ENCODE measurements around the gene RNASEH2A. TPM values are rescaled to one million over a fixed set of nuclear protein-coding genes. Genes with fewer than 3 reads are reported as not detected.
A peak's percentile ranks its signal among the peaks of the same experiment; 100 is the strongest.

Gene RNASEH2A
- total RNA-seq, 1 donor from 2014 or later: 10.5 TPM

DNA sequence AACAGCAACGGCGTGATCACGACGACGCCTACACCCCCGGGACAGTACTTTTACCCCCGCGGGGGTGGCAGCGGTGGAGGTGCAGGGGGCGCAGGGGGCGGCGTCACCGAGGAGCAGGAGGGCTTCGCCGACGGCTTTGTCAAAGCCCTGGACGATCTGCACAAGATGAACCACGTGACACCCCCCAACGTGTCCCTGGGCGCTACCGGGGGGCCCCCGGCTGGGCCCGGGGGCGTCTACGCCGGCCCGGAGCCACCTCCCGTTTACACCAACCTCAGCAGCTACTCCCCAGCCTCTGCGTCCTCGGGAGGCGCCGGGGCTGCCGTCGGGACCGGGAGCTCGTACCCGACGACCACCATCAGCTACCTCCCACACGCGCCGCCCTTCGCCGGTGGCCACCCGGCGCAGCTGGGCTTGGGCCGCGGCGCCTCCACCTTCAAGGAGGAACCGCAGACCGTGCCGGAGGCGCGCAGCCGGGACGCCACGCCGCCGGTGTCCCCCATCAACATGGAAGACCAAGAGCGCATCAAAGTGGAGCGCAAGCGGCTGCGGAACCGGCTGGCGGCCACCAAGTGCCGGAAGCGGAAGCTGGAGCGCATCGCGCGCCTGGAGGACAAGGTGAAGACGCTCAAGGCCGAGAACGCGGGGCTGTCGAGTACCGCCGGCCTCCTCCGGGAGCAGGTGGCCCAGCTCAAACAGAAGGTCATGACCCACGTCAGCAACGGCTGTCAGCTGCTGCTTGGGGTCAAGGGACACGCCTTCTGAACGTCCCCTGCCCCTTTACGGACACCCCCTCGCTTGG, 14.1 kb upstream of the RNASEH2A start:
- peak overlapping the region; percentile 93 for H3K4me3 Mint-ChIP-seq (ENCODE audit: unreplicated experiment)
- H3K4me2 ChIP-seq (ENCODE audit: low read length): peak overlapping the region; percentile 91
- no peaks in the 10 kb centered on the region for H3K27me3 ChIP-seq (ENCODE audit: insufficient read depth, low read length)
- peaks cover 31% of the 10 kb centered on the region for H3K4me1 Mint-ChIP-seq (ENCODE audit: low read depth, unreplicated experiment)
- peak overlapping the region; percentile 94 for H3K9ac ChIP-seq (ENCODE audit: low read length)
- H3K36me3 ChIP-seq (ENCODE audit: insufficient read depth, low read length): no peaks in the 10 kb centered on the region
- peaks cover 38% of the 10 kb centered on the region for H3K4me1 ChIP-seq (ENCODE audit: insufficient read depth, low read length)
- H3K36me3 Mint-ChIP-seq (ENCODE audit: low read depth, unreplicated experiment): no peaks in the 10 kb centered on the region
- H3K27ac ChIP-seq (ENCODE audit: low read depth, low read length): peak overlapping the region; percentile 90
- no peak for TF ChIP-seq EZH2 (IDR thresholded peaks at IDR 0.05; ENCODE audit: insufficient read depth, low read length)
- TF ChIP-seq, protein P1, sequence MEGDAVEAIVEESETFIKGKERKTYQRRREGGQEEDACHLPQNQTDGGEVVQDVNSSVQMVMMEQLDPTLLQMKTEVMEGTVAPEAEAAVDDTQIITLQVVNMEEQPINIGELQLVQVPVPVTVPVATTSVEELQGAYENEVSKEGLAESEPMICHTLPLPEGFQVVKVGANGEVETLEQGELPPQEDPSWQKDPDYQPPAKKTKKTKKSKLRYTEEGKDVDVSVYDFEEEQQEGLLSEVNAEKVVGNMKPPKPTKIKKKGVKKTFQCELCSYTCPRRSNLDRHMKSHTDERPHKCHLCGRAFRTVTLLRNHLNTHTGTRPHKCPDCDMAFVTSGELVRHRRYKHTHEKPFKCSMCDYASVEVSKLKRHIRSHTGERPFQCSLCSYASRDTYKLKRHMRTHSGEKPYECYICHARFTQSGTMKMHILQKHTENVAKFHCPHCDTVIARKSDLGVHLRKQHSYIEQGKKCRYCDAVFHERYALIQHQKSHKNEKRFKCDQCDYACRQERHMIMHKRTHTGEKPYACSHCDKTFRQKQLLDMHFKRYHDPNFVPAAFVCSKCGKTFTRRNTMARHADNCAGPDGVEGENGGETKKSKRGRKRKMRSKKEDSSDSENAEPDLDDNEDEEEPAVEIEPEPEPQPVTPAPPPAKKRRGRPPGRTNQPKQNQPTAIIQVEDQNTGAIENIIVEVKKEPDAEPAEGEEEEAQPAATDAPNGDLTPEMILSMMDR (IDR thresholded peaks at IDR 0.05; ENCODE audit: insufficient read depth, low read depth, low read length): no peak
- peak overlapping the region; percentile 92 for H3K4me3 ChIP-seq (ENCODE audit: insufficient read depth, low read depth, low read length)
- peaks cover 21% of the 10 kb centered on the region for H3K79me2 ChIP-seq (ENCODE audit: insufficient read depth, low read length)
- H3K27ac Mint-ChIP-seq (ENCODE audit: unreplicated experiment): peak overlapping the region; percentile 97
- no peak for DNase-seq (ENCODE audit: low read depth)
- no peaks in the 10 kb centered on the region for H3K9me3 Mint-ChIP-seq (ENCODE audit: unreplicated experiment)
- no peak overlapping the region for H2AFZ ChIP-seq (ENCODE audit: low read depth, low read length)
- no peak for FAIRE-seq
- H3K9me3 ChIP-seq (ENCODE audit: insufficient read depth, low read depth, low read length): no peaks in the 10 kb centered on the region
- no peaks in the 10 kb centered on the region for H3K27me3 Mint-ChIP-seq (ENCODE audit: low read depth, unreplicated experiment)
- peaks cover 19% of the 10 kb centered on the region for H4K20me1 ChIP-seq (ENCODE audit: insufficient read depth, low read length)

DNA sequence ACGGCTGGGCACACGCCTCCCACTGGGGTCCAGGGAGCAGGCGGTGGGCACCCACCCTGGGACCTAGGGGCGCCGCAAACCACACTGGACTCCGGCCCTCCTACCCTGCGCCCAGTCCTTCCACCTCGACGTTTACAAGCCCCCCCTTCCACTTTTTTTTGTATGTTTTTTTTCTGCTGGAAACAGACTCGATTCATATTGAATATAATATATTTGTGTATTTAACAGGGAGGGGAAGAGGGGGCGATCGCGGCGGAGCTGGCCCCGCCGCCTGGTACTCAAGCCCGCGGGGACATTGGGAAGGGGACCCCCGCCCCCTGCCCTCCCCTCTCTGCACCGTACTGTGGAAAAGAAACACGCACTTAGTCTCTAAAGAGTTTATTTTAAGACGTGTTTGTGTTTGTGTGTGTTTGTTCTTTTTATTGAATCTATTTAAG, 13.5 kb upstream of the RNASEH2A start:
- DNase-seq (ENCODE audit: low read depth): no peak
- Mint-ChIP-seq H3K9me3 (ENCODE audit: unreplicated experiment) (no peaks in the 10 kb centered on the region), H3K27me3 (ENCODE audit: low read depth, unreplicated experiment) (no peaks in the 10 kb centered on the region), H3K4me3 (ENCODE audit: unreplicated experiment) (peak overlapping the region; percentile 93), H3K27ac (ENCODE audit: unreplicated experiment) (peak overlapping the region; percentile 97), H3K36me3 (ENCODE audit: low read depth, unreplicated experiment) (no peaks in the 10 kb centered on the region), H3K4me1 (ENCODE audit: low read depth, unreplicated experiment) (peaks cover 31% of the 10 kb centered on the region)
- H3K4me1 ChIP-seq (ENCODE audit: insufficient read depth, low read length): peaks cover 38% of the 10 kb centered on the region
- no peak for FAIRE-seq
- no peaks in the 10 kb centered on the region for H3K27me3 ChIP-seq (ENCODE audit: insufficient read depth, low read length)
- H3K27ac ChIP-seq (ENCODE audit: low read depth, low read length): peak overlapping the region; percentile 90
- TF ChIP-seq, protein P1 (IDR thresholded peaks at IDR 0.05; ENCODE audit: insufficient read depth, low read depth, low read length): no peak
- TF ChIP-seq EZH2 (IDR thresholded peaks at IDR 0.05; ENCODE audit: insufficient read depth, low read length): no peak
- peak overlapping the region; percentile 92 for H3K4me3 ChIP-seq (ENCODE audit: insufficient read depth, low read depth, low read length)
- no peaks in the 10 kb centered on the region for H3K36me3 ChIP-seq (ENCODE audit: insufficient read depth, low read length)
- peak overlapping the region; percentile 91 for H3K4me2 ChIP-seq (ENCODE audit: low read length)
- no peak overlapping the region for H2AFZ ChIP-seq (ENCODE audit: low read depth, low read length)
- no peaks in the 10 kb centered on the region for H3K9me3 ChIP-seq (ENCODE audit: insufficient read depth, low read depth, low read length)
- H3K9ac ChIP-seq (ENCODE audit: low read length): peak overlapping the region; percentile 94
- peaks cover 21% of the 10 kb centered on the region for H3K79me2 ChIP-seq (ENCODE audit: insufficient read depth, low read length)
- H4K20me1 ChIP-seq (ENCODE audit: insufficient read depth, low read length): peaks cover 19% of the 10 kb centered on the region

Measured in astrocyte (in vitro differentiated cells and primary cell).